HUES6 (cell line): ENCODE results near the gene RIC3.

ENCODE experiments used
- H3K27ac ChIP-seq: 2 replicates; pipeline ENCODE4 v1.7.0; 2013; ENCODE audit warnings: low read depth, mild to moderate bottlenecking, low read length, inconsistent platforms
- H3K27me3 ChIP-seq: 2 replicates; pipeline ENCODE4 v1.6.1; 2013; ENCODE audit warnings: low read length; ENCODE audit not compliant: control insufficient read depth, insufficient read depth
- H3K36me3 ChIP-seq: 2 replicates; pipeline ENCODE4 v1.6.1; 2013; ENCODE audit warnings: low read length; ENCODE audit not compliant: control insufficient read depth, insufficient read depth
- H3K4me1 ChIP-seq: 2 replicates; pipeline ENCODE4 v1.6.1; 2013; ENCODE audit warnings: low read length; ENCODE audit not compliant: control insufficient read depth, insufficient read depth
- H3K4me3 ChIP-seq: 2 replicates; pipeline ENCODE4 v1.5.1; 2013; ENCODE audit warnings: low read depth, low read length
- H3K9ac ChIP-seq: one replicate; pipeline ENCODE4 v1.6.1; 2013; ENCODE audit warnings: mild to moderate bottlenecking, low read length
- H3K9me3 ChIP-seq: 2 replicates; pipeline ENCODE4 v1.6.1; 2013; ENCODE audit warnings: low read depth, low read length; ENCODE audit not compliant: control insufficient read depth, insufficient read depth

RIC3 gene

DNA sequence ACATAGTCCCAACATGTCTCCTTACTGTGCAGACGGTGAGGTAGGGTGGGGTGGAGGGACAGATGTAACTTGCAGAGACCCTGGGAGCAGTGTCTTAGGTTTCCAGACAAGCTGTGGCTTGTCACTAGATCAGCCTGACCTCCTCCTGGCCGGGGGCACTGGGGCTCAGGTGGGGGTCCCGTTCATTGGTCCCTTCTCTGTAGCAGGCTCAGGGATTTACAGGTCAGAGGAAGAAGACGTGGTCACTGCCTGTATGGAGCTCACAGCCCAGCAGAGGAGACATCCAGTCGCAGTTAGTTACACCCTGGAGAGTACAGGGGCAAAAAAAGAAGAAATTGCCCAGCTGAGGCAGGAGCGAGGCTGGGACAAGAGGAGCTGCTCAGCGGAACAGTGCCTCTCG lies 109.8 kb downstream of the RIC3 start:
- Histone ChIP-seq H3K4me1 (no peaks in the 10 kb centered on the region; the same call in 1 of the 2 replicates), H3K27ac (no peak overlapping the region), H3K36me3 (no peaks in the 10 kb centered on the region), H3K4me3 (no peak overlapping the region), H3K27me3 (no peaks in the 10 kb centered on the region), H3K9me3 (no peaks in the 10 kb centered on the region), H3K9ac (no peak overlapping the region)

DNA sequence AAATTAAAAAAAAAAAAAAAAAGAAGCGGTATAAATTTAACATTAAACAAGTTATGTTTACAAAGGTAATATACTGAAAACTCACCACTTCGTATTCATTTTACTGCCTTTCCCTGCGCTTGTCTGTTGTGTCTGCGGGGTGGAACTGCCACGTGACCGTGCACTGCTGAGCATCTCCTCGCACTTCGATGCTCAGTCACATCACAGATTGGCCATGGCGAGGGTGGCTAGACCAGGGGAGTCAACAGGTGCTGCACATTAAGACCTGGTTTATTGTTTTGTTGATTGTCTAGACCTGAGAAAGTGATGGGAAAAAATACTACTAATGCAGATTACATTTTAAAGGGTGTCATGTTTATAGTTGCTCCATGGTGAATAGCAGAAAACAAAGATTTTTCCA lies 110.6 kb downstream of the RIC3 start:
- H3K36me3 ChIP-seq, result no peaks in the 10 kb centered on the region
- H3K9me3 ChIP-seq, result no peaks in the 10 kb centered on the region
- no peak overlapping the region for H3K27ac ChIP-seq
- H3K4me1 ChIP-seq, result no peaks in the 10 kb centered on the region; the same call in 1 of the 2 replicates
- H3K4me3 ChIP-seq, result no peak overlapping the region
- no peak overlapping the region for H3K9ac ChIP-seq
- no peaks in the 10 kb centered on the region for H3K27me3 ChIP-seq

DNA sequence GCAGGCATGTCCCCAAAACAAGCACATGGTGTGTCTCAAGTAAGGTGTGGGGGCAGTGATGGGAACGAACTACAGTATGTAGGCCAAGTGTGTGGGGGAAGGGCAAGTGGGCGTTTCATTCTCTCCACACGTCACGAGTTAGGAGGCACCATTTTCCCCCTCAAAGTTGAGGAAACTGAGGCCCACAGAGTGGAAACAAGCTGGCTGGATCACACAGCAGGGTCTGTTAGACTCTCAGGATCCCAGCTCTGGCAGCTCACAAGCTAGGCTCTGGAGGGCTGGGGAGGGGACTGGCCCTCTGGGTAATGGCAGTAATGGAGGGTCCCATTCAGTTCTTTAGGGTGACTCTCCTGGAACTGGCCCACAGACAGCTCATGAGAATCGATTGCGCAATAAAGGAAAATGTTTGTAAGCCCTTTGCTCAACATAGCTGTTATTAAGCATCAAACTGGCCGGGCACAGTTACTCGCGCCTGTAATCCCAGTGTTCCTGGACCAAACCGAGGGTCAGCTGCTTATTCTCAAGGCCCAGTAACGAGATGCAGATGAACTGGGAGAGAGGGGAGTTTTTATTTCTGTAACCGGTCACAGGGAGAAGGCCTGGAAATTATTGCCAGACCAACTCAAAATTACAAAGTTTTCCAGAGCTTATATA lies 111.9 kb downstream of the RIC3 start:
- Histone ChIP-seq H3K9ac (no peak overlapping the region), H3K36me3 (no peaks in the 10 kb centered on the region), H3K27ac (no peak overlapping the region), H3K4me3 (no peak overlapping the region), H3K9me3 (no peaks in the 10 kb centered on the region), H3K4me1 (no peaks in the 10 kb centered on the region; the same call in 1 of the 2 replicates), H3K27me3 (no peaks in the 10 kb centered on the region)
